ENCODE data around the gene TTC39C.

- no peak for TF ChIP-seq CTCF (conservative IDR thresholded peaks at IDR 0.05; ENCODE audit: low read depth, low read length)
- no peak for TF ChIP-seq EZH2 (IDR thresholded peaks at IDR 0.05; ENCODE audit: borderline replicate concordance, low read depth, low read length, poor library complexity, severe bottlenecking)
Observed at GRCh38 chr18:24103320-24104021, 88.9 kb downstream of the TTC39C start.
